HG03457 (cell line): ENCODE data around the gene OR2AT4.
"Not testable (repeated sequence)": the region's sequence is repeated elsewhere in the genome, so short reads cannot be mapped to it uniquely, and the experiment has no call there.

ENCODE experiments used
- ATAC-seq: cut with Tn5 transposase; IDR thresholded peaks from one replicate; pipeline ENCODE4 v1.9.1; 2021; ENCODE audit warnings: moderate number of reproducible peaks; ENCODE audit not compliant: unreplicated experiment

OR2AT4 gene

GRCh38 chr11:75103380-75104026 lies 6.8 kb upstream of the OR2AT4 start:
- ATAC-seq, result no peak

GRCh38 chr11:75101424-75102128 lies 4.9 kb upstream of the OR2AT4 start:
- no peak for ATAC-seq

DNA sequence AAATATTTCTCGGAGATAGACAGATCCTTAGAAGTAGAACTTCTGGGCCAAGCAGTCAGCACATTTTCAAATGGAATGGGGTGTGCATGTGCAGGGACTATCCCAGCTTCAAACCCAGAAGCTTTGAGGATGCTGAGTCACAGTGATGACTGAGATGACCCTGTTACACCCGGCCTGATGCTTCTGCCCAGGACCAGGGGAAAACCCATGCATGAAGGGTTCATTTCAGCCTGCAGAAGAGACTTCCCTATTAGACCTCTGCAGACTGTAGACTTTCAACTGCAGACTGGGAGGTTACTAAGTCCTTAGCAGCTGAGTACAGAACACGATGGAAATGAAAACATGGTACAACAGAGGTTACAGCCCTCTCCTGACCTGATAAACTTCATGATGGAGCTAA lies 3.6 kb upstream of the OR2AT4 start:
- peak; percentile 97 for ATAC-seq

DNA sequence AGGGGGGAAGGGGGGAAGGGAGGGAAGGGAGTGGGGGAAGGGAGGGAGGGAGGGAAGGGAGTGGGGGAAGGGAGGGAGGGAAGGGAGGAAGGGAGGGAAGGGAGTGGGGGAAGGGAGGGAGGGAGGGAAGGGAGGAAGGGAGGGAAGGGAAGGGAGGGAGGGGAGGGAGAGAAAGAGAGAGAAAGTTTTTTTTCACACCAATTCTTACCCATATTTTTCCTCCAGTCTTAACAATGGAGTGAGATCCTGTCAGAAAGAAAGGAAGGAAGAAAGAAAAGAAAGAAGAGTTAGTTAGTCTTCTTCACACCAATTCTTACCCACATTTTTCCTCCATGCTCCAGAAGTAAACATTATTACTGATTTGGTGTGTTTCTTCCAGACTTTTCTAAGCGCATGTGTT lies 3.0 kb upstream of the OR2AT4 start:
- ATAC-seq, result no peak

GRCh38 chr11:75098835-75099439 lies 2.3 kb upstream of the OR2AT4 start:
- not testable (repeated sequence) for ATAC-seq

DNA sequence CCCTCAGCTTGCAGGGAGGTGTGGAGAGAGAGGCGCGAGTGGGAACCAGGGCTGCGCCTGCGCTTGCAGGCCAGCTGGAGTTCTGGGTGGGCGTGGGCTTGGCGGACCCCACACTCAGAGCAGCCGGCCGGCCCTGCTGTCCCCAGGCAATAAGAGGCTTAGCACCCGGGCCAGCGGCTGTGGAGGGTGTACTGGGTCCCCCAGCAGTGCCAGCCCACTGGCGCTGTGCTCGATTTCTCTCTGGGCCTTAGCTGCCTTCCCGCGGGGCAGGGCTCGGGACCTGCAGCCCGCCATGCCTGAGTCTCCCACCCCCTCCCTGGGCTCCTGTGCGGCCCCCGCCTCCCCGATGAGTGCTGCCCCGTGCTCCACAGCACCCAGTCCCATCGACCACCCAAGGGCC lies 1.5 kb upstream of the OR2AT4 start:
- not testable (repeated sequence) for ATAC-seq

DNA sequence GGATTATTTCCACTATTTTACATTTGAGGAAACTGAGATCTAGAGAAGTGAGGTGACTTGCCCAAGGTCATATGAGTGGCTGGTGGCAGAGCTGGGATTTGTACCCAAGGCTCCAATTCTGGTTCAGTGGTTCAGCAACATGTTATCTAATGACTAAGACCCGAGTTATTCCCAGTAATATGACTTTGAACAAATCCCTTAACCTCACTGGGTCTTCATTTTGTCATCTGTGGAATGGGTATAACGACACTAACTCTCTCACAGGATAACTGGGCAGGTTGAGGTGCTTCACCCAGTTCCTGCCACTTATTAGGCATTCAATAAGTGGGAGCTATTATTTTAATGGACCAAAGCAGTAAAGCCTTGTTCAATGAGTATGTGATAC lies 489 bp upstream of the OR2AT4 start:
- no peak for ATAC-seq

DNA sequence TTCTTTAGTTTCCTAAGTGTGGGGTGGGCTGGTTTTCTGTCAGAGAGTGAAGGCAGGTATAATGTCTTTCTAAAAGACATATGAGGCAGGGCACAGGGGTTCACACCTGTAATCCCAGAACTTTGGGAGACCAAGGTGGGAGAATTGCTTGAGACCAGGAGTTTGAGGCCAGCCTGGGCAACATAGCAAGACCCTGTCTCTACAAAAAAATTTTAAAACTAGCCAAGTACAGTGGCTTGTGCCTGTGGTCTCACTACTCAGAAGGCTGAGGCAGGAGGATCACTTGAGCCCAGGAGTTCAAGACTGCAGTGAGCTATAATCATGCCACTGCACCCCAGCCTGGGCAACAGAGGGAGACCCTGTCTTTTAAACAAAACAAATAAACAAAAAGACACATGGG lies 2.3 kb downstream of the OR2AT4 start:
- not testable (repeated sequence) for ATAC-seq

DNA sequence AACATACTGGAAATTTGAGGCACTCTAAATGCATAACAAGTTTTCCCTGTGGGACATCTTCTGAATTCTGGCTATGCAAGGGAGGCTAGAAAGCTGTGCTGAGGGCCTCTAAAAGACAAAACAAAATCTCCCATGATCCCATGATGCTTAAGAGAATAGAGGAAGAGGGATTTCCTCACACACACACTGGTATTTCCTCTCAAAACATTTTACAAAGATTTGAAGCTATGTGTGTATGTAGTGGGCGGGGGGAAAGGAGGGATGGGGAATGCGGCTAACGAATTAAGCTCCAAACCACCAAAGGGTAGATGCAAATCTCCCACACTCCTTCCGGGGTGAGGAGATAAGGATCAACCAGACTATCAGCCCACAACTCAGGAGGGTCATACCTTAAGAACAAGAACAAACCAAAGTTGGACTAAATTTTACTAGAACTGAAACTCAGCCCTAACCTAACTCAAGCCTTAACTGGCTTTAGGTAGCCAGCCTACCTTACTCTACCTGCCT lies 6.0 kb downstream of the OR2AT4 start:
- no peak for ATAC-seq

DNA sequence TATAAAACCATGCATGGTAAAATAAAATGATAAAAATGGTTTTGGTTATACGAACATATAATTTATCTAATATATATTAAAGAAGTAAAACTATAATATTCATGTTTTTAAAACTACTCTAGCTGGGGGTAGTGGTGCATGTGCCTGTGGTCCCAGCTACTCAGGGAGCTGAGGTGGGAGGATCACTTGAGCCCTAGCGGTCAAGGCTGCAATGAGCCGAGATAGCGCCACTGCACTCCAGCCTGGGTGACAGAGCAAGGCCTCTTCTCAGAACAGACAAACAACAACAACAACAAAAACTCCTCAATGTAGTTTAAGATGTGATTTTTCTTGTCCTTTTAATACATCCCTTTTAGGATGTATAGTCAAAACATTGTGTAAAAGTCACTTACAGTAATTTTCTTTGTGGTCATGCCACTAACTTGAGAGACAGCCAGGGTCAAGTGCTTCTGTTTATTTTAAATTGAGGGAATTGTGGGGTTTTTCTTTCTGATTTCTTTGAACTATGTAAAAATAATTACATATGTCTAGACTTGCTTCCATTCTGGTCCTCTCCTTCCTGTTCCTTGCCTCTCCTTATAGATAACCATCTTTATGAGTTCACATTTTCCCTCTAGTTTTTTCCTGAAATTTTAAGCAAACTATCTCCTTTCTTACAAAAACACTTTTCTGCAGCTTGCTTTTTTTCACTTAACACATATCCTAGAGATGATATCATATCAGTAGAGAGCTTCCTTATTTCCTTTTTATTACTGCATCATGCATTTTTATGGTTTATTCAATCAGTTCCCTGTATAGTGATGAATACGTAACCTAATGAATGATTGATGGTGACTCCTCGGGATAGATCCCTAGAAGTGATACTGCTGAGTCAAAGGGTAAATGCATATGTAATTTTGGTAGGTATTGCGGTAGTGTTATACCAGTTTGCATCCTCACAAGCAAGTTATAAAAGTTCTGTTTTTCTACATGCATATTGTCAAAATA lies 9.1 kb downstream of the OR2AT4 start:
- no peak for ATAC-seq

GRCh38 chr11:75084883-75085282 lies 11.8 kb downstream of the OR2AT4 start:
- no peak for ATAC-seq

GRCh38 chr11:75083217-75083605 lies 13.5 kb downstream of the OR2AT4 start:
- ATAC-seq, result no peak

- ATAC-seq, result no peak
Observed at GRCh38 chr11:75082601-75083216, 14.0 kb downstream of the OR2AT4 start.

- no peak for ATAC-seq
Observed at GRCh38 chr11:75079546-75079945, 17.1 kb downstream of the OR2AT4 start.

- ATAC-seq, result no peak
Observed at GRCh38 chr11:75078233-75078632, 18.4 kb downstream of the OR2AT4 start.

DNA sequence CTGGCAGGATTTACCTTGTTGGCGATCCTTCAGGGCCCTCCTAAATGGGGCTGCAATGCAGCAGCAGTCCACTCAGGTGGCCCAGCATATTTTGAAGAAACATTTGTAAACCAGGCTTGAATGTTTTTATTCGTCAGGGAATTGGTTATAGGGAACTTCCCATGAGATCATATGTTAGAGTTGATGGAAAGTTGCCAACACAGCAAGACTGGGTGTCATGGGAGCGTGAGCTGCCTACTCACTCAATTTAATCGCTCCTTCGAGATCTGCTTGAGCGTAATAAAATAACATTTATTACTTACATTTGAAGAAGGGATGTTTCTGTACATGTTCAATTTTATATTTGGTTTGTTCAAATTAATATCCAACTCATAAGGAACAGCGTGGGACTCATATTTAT lies 19.4 kb downstream of the OR2AT4 start:
- ATAC-seq, result no peak

- ATAC-seq, result no peak
Observed at GRCh38 chr11:75076671-75077070, 20.0 kb downstream of the OR2AT4 start.

- no peak for ATAC-seq
Observed at GRCh38 chr11:75073459-75074190, 23.1 kb downstream of the OR2AT4 start.

DNA sequence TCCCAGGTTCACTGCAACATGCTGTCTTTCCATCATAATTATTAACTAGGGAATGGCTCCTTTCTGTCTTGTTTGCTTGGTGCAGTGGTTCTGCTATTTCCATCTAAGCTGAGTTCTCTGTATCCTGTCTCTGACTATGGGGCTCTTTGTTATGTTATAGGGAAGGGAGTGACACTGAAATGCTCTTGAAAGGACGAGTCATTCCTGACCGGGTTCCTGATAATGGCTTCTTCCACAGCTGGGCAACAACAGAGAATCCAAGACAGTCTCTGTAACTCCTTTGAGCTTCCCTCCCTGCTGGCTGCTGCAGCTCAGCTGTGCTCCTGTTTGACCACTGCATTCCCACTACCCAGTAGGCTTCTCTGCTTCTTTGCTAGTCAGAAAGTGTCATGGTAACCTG lies 24.1 kb downstream of the OR2AT4 start:
- no peak for ATAC-seq

DNA sequence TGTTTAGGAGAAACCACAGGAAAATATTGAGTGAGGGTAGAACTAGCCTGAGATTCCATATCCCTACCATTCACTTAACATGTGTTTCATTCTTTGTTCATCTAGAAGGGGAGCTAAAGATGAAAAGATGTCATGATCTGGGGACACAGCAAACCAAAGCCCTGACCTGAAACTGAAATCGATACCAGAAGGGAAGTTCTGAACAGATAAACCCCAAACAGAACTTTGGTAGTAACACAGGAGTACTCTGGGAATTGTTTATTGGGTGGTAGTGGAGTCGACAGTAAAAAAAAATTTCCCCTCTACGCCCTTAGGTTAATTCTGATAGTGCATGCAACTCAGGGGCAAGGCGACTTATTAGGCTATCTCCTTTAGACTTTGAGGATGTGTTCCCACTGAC lies 27.2 kb downstream of the OR2AT4 start:
- ATAC-seq, result no peak
